GM12875 (cell line): ENCODE measurements around the gene SLC41A1.
A peak's percentile ranks its signal among the peaks of the same experiment; 100 is the strongest.

Source experiments
- H3K4me3 ChIP-seq: one replicate; pipeline ENCODE4 v1.5.1; 2011; ENCODE audit warnings: low read depth, low read length, control low read depth
- CTCF ChIP-seq: IDR thresholded peaks from 2 replicates; pipeline ENCODE4 v1.5.1; 2011; ENCODE audit warnings: low read depth, mild to moderate bottlenecking, control low read depth, inconsistent platforms, low read length, moderate library complexity, borderline replicate concordance; ENCODE audit not compliant: insufficient read depth

Gene SLC41A1

GRCh38 chr1:205746757-205747412 is 66.1 kb downstream of the SLC41A1 start:
- H3K4me3 ChIP-seq = peak overlapping the region; percentile 5
- TF ChIP-seq CTCF = no peak

- H3K4me3 ChIP-seq = no peak overlapping the region
- TF ChIP-seq CTCF = no peak
Observed at GRCh38 chr1:205744403-205744802, 68.6 kb downstream of the SLC41A1 start.

GRCh38 chr1:205743977-205744376 is 69.0 kb downstream of the SLC41A1 start:
- H3K4me3 ChIP-seq = no peak overlapping the region
- no peak for TF ChIP-seq CTCF

- H3K4me3 ChIP-seq = no peak overlapping the region
- no peak for TF ChIP-seq CTCF
Observed at GRCh38 chr1:205741681-205742080, 71.3 kb downstream of the SLC41A1 start.

- no peak overlapping the region for H3K4me3 ChIP-seq
- TF ChIP-seq CTCF = no peak
Observed at GRCh38 chr1:205739348-205740160, 73.4 kb downstream of the SLC41A1 start.
